ENCODE results near the gene PPP1R27.

DNA sequence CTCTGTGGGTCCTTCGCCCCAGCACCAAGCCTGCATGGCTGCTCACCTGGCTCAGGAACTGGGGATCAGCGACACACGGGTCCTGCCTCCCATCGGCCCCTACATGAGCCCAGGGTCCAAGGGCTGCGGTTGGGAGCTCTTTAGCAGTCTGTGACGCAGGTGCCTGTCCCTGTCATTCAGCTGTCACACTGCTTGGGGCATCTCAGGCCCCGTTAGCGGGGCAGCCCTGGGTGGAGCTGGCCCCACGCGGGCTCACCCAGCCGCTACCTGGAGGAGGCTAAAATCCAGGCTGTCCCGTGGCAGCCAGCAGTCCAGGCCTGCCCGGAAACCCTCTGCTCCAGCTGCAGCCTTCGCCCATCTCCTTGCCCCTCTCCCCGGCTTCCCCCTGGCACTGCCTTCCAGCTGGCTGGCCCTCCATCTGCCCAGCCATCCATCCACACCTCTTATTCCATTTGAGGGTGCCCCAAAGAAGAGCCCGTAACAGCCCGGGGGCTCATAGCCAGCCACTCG is 27.6 kb downstream of the PPP1R27 start:
- TF ChIP-seq POLR2A (IDR thresholded peaks at IDR 0.05; ENCODE audit: low read depth, low read length) (no peak), EZH2 (IDR thresholded peaks at IDR 0.05; ENCODE audit: borderline replicate concordance, low read depth, low read length, severe bottlenecking) (no peak), POLR2AphosphoS5 (IDR thresholded peaks at IDR 0.05; ENCODE audit: insufficient read depth, low read depth, low read length) (no peak)
- TF ChIP-seq, protein P1, sequence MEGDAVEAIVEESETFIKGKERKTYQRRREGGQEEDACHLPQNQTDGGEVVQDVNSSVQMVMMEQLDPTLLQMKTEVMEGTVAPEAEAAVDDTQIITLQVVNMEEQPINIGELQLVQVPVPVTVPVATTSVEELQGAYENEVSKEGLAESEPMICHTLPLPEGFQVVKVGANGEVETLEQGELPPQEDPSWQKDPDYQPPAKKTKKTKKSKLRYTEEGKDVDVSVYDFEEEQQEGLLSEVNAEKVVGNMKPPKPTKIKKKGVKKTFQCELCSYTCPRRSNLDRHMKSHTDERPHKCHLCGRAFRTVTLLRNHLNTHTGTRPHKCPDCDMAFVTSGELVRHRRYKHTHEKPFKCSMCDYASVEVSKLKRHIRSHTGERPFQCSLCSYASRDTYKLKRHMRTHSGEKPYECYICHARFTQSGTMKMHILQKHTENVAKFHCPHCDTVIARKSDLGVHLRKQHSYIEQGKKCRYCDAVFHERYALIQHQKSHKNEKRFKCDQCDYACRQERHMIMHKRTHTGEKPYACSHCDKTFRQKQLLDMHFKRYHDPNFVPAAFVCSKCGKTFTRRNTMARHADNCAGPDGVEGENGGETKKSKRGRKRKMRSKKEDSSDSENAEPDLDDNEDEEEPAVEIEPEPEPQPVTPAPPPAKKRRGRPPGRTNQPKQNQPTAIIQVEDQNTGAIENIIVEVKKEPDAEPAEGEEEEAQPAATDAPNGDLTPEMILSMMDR (IDR thresholded peaks at IDR 0.05; ENCODE audit: extremely low read depth in 1 of 2, insufficient read depth in 1 of 2, low read depth in 1 of 2, low read length in 2 of 2), result no peak
- TF ChIP-seq, protein P2, sequence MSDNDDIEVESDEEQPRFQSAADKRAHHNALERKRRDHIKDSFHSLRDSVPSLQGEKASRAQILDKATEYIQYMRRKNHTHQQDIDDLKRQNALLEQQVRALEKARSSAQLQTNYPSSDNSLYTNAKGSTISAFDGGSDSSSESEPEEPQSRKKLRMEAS (IDR thresholded peaks at IDR 0.05; ENCODE audit: insufficient read depth, insufficient read length), result no peak

All from endothelial cell of umbilical vein (primary cell).